B cell (primary cell): Measurements from ENCODE around the gene AP4M1. TPM values are rescaled to one million over a fixed set of nuclear protein-coding genes. Genes with fewer than 3 reads are reported as not detected.

Source experiments
- ATAC-seq: fragments of 200-7000 bp; cut with Tn5 transposase; one replicate; pipeline ENCODE4 v1.10.0; 2021; ENCODE audit warnings: low read depth, mild to moderate bottlenecking, moderate number of reproducible peaks, moderate library complexity
- CTCF ChIA-PET: fragments of 350-600 bp; sonication (Branson Sonifier 250); formaldehyde crosslinking; loops from one replicate; lab custom pipeline; 2021; ENCODE audit warnings: antibody characterized with exemption, inconsistent platforms; lab: Charles Lee
- POLR2A ChIA-PET: fragments of 350-600 bp; sonication (Branson Sonifier 250); formaldehyde crosslinking; loops from one replicate; lab custom pipeline; 2021; ENCODE audit warnings: antibody characterized with exemption; lab: Charles Lee
- DNase-seq: peaks from one replicate; pipeline ENCODE4 v3.0.0; 2013
- H2AFZ ChIP-seq: 2 replicates; pipeline ENCODE4 v1.6.1; 2012; ENCODE audit warnings: mild to moderate bottlenecking, low read depth, low read length; ENCODE audit not compliant: insufficient read depth, poor library complexity, severe bottlenecking
- H3K27ac ChIP-seq, 2 donors: 1 replicate in 1 of 2; 2 replicates in 1 of 2; pipeline ENCODE4 v1.5.1; 2012 to 2013; ENCODE audit warnings: low read length in 2 of 2, mild to moderate bottlenecking in 2 of 2, moderate library complexity in 1 of 2
- H3K27me3 ChIP-seq, 4 experiments: fragments of 200-600 bp in 1 of 4; sonication (generic) in 1 of 4; replicated peaks in 1 of 4; 1 replicate in 2 of 4; 2 replicates in 2 of 4; pipeline versions ENCODE4 v1.6.1 to v1.7.0; 2013 to 2016; ENCODE audit warnings: low read length in 3 of 4, mild to moderate bottlenecking in 2 of 4, mixed read lengths in 1 of 4, moderate library complexity in 1 of 4; ENCODE audit not compliant: insufficient read depth in 4 of 4, control insufficient read depth in 3 of 4; ENCODE audit errors: control extremely low read depth in 1 of 4
- H3K36me3 ChIP-seq, 2 experiments: replicated peaks in 1 of 2; 1 replicate in 1 of 2; 2 replicates in 1 of 2; pipeline versions ENCODE4 v1.6.1 to v1.7.1; 2013; ENCODE audit warnings: low read length in 1 of 2; ENCODE audit not compliant: insufficient read depth in 2 of 2, control insufficient read depth in 1 of 2; ENCODE audit errors: control extremely low read depth in 1 of 2, extremely low read depth in 1 of 2
- H3K4me1 ChIP-seq, 2 donors: fragments of 200-600 bp in 1 of 2; sonication (generic) in 1 of 2; 1 replicate in 1 of 2; 2 replicates in 1 of 2; pipeline versions ENCODE4 v1.5.1 to v1.6.1; 2013 to 2017; ENCODE audit warnings: low read length in 2 of 2; ENCODE audit not compliant: control insufficient read depth in 2 of 2, insufficient read depth in 2 of 2
- H3K4me2 ChIP-seq: replicated peaks from 2 replicates; pipeline ENCODE3; 2012; ENCODE audit warnings: mild to moderate bottlenecking, low read depth, low read length; ENCODE audit not compliant: poor library complexity, severe bottlenecking
- H3K4me3 ChIP-seq, 5 experiments: fragments of 200-600 bp in 1 of 5; sonication (generic) in 1 of 5; 1 replicate in 3 of 5; 2 replicates in 2 of 5; pipeline versions ENCODE4 v1.5.1 to v1.7.0; 2011 to 2016; ENCODE audit warnings: low read length in 4 of 5, mild to moderate bottlenecking in 4 of 5, low read depth in 2 of 5, control low read depth in 1 of 5, moderate library complexity in 1 of 5; ENCODE audit not compliant: insufficient read depth in 1 of 5; ENCODE audit errors: control extremely low read depth in 1 of 5, extremely low read depth in 1 of 5
- H3K79me2 ChIP-seq: fragments of 200-600 bp; sonication (generic); one replicate; pipeline ENCODE4 v1.6.0; 2016; ENCODE audit warnings: low read length; ENCODE audit not compliant: control insufficient read depth, insufficient read depth
- H3K9ac ChIP-seq: fragments of 200-600 bp; sonication (generic); 2 replicates; pipeline ENCODE4 v1.6.1; 2017; ENCODE audit warnings: mild to moderate bottlenecking, low read length, moderate library complexity
- H3K9me3 ChIP-seq, 3 donors: one replicate each; pipeline versions ENCODE4 v1.6.1 to v1.7.1; 2013; ENCODE audit warnings: low read length in 2 of 3; ENCODE audit not compliant: control insufficient read depth in 2 of 3, insufficient read depth in 1 of 3; ENCODE audit errors: control extremely low read depth in 1 of 3
- H4K20me1 ChIP-seq: 2 replicates; pipeline ENCODE4 v1.6.0; 2012; ENCODE audit warnings: mild to moderate bottlenecking, low read length; ENCODE audit not compliant: insufficient read depth, control insufficient read depth, poor library complexity, severe bottlenecking
- H3K27ac Mint-ChIP-seq: one replicate; pipeline ENCODE4 v1.8.0; 2021; ENCODE audit warnings: mixed read lengths
- H3K27me3 Mint-ChIP-seq: one replicate; pipeline ENCODE4 v1.8.0; 2021; ENCODE audit warnings: mixed read lengths
- H3K4me1 Mint-ChIP-seq: one replicate; pipeline ENCODE4 v1.8.0; 2021; ENCODE audit warnings: mixed read lengths
- H3K4me3 Mint-ChIP-seq: one replicate; pipeline ENCODE4 v1.8.0; 2021; ENCODE audit warnings: mixed read lengths
- H3K9me3 Mint-ChIP-seq: one replicate; pipeline ENCODE4 v1.8.0; 2022; ENCODE audit warnings: mixed read lengths; ENCODE audit not compliant: insufficient read depth
- EZH2 ChIP-seq: IDR thresholded peaks from 2 replicates; pipeline ENCODE4 v1.6.1; 2012; ENCODE audit warnings: borderline replicate concordance, low read depth, mild to moderate bottlenecking, moderate library complexity, low read length; ENCODE audit not compliant: insufficient read depth, poor library complexity, severe bottlenecking
- WGBS: methylation state at CpG from one replicate; pipeline ENCODE4 v1.1.5; 2013; ENCODE audit warnings: missing lambda C conversion rate; ENCODE audit not compliant: insufficient coverage; 5-methylcytosine and 5-hydroxymethylcytosine counted together
- intact Hi-C: fragments of 100-400 bp; cut with micrococcal nuclease; formaldehyde crosslinking; loops from one replicate; pipeline ENCODE4 v1.10.0; 2022
- polyA plus RNA-seq: library from polyadenylated mRNA; depleted of rRNA; stranded (reverse); fragments of >200 nt; gene quantifications from 2 replicates; pipeline ENCODE4 v1.2.3, GENCODE V29; 2012
- total RNA-seq, 2 donors: library from RNA; stranded (reverse); fragments of 120-200 nt in 1 of 2; gene quantifications; 1 replicate in 1 of 2; 2 replicates in 1 of 2; pipeline versions ENCODE4 v1.2.3 to v1.2.4, GENCODE V29; 2013 to 2022
- TF ChIP-seq, protein P1 (sequence below): fragments of 200-600 bp; IDR thresholded peaks from one replicate; pipeline ENCODE4 v1.8.0; 2022; ENCODE audit warnings: antibody characterized with exemption, mild to moderate bottlenecking

AP4M1 gene
- total and polyA plus RNA-seq, 2 donors (not counting 1 experiment from before 2014, with no cell fraction given) = 9.0 to 17.6 TPM

DNA sequence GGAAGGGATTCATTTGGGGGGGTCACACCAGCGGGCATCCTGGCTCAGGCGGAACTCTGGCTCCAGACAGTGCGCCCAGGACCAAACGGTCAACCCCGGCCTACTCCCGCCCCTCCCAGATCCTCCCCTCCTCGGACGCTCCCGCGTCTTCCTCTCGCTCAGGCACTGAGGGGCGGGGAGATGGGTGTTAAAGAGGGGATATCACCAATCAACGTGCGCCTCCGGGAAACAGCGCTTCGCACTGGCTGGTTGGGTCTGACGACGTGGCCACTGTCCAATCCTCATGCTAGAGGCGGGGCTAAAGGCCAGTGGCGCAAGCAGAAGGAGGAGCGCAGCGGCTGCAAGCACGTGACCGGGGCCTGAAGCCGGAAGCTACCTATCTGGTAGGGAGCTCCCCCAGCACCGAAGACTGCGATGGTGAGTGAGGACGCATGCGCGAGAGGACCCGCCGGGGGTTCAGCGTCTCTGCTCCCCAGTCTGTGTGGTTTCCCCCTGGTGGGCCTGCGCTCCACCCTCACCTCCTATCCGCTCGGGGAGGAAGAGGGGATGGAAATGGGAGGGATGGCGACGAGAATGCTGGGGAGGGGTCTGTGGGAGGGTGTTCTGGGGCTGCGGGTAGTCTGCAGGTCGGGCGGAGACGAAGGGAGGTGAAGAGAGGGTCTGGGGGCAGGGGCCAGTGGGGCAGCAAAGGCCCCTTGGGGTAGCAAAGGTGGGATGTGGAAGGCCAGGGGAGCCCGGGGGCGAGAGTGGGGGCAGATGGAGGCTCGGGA, 47.3 kb downstream of the AP4M1 start, which contains the start of gene LAMTOR4:
Gene LAMTOR4, plus strand, starts transcription at position 360 of the 770 bp plus-strand sequence. Its CDS starts 55 bp downstream, at position 415.
- peak within 1 kb of the TSS; percentile 88 for H3K4me3 Mint-ChIP-seq
- no peaks in the 10 kb centered on the region for H4K20me1 ChIP-seq
- peak within 1 kb of the TSS; percentile 99 for H3K9ac ChIP-seq
- H3K27ac Mint-ChIP-seq = peak within 1 kb of the TSS; percentile 95
- H3K27ac ChIP-seq = peak within 1 kb of the TSS; percentile 82 to 97
- H3K27me3 Mint-ChIP-seq = no peaks in the 10 kb centered on the region
- intact Hi-C loops = loop anchor here (1.0 to 5.0 kb wide), 8 partner anchors 10 to 280 kb away; partner anchors contain the start of genes AP4M1, GPC2, MCM7 and STAG3
- H3K9me3 Mint-ChIP-seq = no peaks in the 10 kb centered on the region
- WGBS = under 1% methylated on average over 31 of the region's 46 CpGs
- ATAC-seq (peak; percentile 97), DNase-seq (peak; percentile 99)
- TF ChIP-seq, protein P1, sequence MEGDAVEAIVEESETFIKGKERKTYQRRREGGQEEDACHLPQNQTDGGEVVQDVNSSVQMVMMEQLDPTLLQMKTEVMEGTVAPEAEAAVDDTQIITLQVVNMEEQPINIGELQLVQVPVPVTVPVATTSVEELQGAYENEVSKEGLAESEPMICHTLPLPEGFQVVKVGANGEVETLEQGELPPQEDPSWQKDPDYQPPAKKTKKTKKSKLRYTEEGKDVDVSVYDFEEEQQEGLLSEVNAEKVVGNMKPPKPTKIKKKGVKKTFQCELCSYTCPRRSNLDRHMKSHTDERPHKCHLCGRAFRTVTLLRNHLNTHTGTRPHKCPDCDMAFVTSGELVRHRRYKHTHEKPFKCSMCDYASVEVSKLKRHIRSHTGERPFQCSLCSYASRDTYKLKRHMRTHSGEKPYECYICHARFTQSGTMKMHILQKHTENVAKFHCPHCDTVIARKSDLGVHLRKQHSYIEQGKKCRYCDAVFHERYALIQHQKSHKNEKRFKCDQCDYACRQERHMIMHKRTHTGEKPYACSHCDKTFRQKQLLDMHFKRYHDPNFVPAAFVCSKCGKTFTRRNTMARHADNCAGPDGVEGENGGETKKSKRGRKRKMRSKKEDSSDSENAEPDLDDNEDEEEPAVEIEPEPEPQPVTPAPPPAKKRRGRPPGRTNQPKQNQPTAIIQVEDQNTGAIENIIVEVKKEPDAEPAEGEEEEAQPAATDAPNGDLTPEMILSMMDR = no peak
- TF ChIP-seq EZH2 = no peak
- H3K9me3 ChIP-seq = no peaks in the 10 kb centered on the region
- H3K4me1 Mint-ChIP-seq = peaks cover 34% of the 10 kb centered on the region
- H3K4me2 ChIP-seq = peak within 1 kb of the TSS; percentile 97
- ChIA-PET CTCF (interaction anchor here (1.0 to 3.5 kb wide), 7 partner anchors 9 to 259 kb away, joined by 3 to 27 read pairs (median 4); partner anchors contain the start of genes GPC2, MCM7, STAG3 and TRAPPC14), POLR2A (interaction anchor here (0.6 to 2.5 kb wide), 17 partner anchors 9 to 436 kb away, joined by 3 to 16 read pairs (median 5); partner anchors contain the start of genes AP4M1, GAL3ST4, GPC2 and MEPCE)
- H3K79me2 ChIP-seq = peaks cover 47% of the 10 kb centered on the region
- peaks cover 31 to 43% of the 10 kb centered on the region in 2 donors for H3K4me1 ChIP-seq
- peak within 1 kb of the TSS; percentile 98 for H2AFZ ChIP-seq
- H3K27me3 ChIP-seq = no peaks in the 10 kb centered on the region
- H3K36me3 ChIP-seq = peaks cover 0 to 16% of the 10 kb centered on the region in 2 experiments
- peak within 1 kb of the TSS; percentile 65 to 98 (median 75) for H3K4me3 ChIP-seq
